Measurements from ENCODE around the gene CYLC2.

CYLC2 gene

GRCh38 chr9:103041961-103042360, 46.8 kb downstream of the CYLC2 start:
- DNase-seq (ENCODE audit: low read depth), result no peak
- H3K4me3 ChIP-seq (ENCODE audit: low read depth, low read length), result no peak overlapping the region
- TF ChIP-seq, protein P1, sequence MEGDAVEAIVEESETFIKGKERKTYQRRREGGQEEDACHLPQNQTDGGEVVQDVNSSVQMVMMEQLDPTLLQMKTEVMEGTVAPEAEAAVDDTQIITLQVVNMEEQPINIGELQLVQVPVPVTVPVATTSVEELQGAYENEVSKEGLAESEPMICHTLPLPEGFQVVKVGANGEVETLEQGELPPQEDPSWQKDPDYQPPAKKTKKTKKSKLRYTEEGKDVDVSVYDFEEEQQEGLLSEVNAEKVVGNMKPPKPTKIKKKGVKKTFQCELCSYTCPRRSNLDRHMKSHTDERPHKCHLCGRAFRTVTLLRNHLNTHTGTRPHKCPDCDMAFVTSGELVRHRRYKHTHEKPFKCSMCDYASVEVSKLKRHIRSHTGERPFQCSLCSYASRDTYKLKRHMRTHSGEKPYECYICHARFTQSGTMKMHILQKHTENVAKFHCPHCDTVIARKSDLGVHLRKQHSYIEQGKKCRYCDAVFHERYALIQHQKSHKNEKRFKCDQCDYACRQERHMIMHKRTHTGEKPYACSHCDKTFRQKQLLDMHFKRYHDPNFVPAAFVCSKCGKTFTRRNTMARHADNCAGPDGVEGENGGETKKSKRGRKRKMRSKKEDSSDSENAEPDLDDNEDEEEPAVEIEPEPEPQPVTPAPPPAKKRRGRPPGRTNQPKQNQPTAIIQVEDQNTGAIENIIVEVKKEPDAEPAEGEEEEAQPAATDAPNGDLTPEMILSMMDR (IDR thresholded peaks at IDR 0.05; ENCODE audit: insufficient read depth, low read depth, low read length, missing control alignments), result no peak
